Measurements from ENCODE around the gene AUTS2.

Gene AUTS2

DNA sequence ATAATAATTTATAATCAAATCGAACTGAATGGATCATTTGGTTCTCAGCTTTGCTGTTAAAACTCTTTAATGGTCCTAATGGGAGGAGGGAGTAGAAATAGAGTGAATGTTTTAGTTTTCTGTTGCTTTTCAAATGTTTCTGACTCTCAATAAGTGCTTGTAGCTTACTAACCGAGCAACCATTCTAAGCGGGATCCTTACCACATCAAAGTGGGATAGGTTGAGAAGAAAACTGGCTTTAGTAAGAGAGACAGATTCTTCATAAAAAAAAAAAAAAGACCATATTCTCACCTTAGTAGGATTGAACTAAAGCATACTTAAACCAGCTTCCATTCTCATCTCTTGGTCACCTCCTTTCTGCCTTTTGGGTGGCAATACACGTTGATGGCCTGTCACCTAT, 584.2 kb downstream of the AUTS2 start:
- H3K4me1 ChIP-seq (ENCODE audit: insufficient read depth, poor library complexity, severe bottlenecking) = no peaks in the 10 kb centered on the region
- DNase-seq (ENCODE audit: low spot score) = no peak
- no peak overlapping the region for H3K4me3 ChIP-seq (ENCODE audit: severe bottlenecking)
- H3K9me3 ChIP-seq (ENCODE audit: severe bottlenecking) = no peaks in the 10 kb centered on the region
- no peak overlapping the region for H3K27ac ChIP-seq (ENCODE audit: poor library complexity, severe bottlenecking)
- H3K36me3 ChIP-seq (ENCODE audit: low read depth) = no peaks in the 10 kb centered on the region
- no peak for TF ChIP-seq CTCF (IDR thresholded peaks at IDR 0.05; ENCODE audit: poor library complexity, severe bottlenecking)
- H3K27me3 ChIP-seq (ENCODE audit: insufficient read depth, poor library complexity, severe bottlenecking) = no peaks in the 10 kb centered on the region
- ATAC-seq (ENCODE audit: low read depth) = no peak

DNA sequence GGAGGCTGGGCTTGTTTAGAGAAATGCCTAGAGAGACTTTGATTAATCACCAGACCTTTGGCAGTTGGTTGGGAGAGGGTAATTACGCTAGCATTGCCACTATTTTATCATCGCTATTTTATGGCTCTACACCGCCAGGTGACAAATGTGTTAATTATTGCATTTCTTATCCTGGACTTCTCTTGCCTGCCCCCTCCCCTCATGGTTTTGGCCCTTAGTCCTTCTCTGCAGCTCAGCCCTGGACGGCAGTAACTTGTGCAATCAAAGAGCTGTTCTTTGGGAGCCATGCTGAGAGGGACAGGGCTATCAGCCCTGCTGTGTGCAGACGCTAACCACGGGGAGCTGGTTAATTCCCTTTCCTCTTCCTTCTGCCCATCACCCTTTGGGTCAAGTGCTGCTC, 585.0 kb downstream of the AUTS2 start:
- Histone ChIP-seq H3K4me3 (ENCODE audit: severe bottlenecking) (no peak overlapping the region), H3K9me3 (ENCODE audit: severe bottlenecking) (no peaks in the 10 kb centered on the region), H3K27me3 (ENCODE audit: insufficient read depth, poor library complexity, severe bottlenecking) (no peaks in the 10 kb centered on the region), H3K36me3 (ENCODE audit: low read depth) (no peaks in the 10 kb centered on the region), H3K4me1 (ENCODE audit: insufficient read depth, poor library complexity, severe bottlenecking) (no peaks in the 10 kb centered on the region), H3K27ac (ENCODE audit: poor library complexity, severe bottlenecking) (no peak overlapping the region)
- DNase-seq (ENCODE audit: low spot score) (no peak), ATAC-seq (ENCODE audit: low read depth) (no peak)
- no peak for TF ChIP-seq CTCF (IDR thresholded peaks at IDR 0.05; ENCODE audit: poor library complexity, severe bottlenecking)

- DNase-seq (ENCODE audit: low spot score) (no peak), ATAC-seq (ENCODE audit: low read depth) (no peak)
- Histone ChIP-seq H3K27ac (ENCODE audit: poor library complexity, severe bottlenecking) (no peak overlapping the region), H3K36me3 (ENCODE audit: low read depth) (no peaks in the 10 kb centered on the region), H3K4me3 (ENCODE audit: severe bottlenecking) (no peak overlapping the region), H3K4me1 (ENCODE audit: insufficient read depth, poor library complexity, severe bottlenecking) (no peaks in the 10 kb centered on the region), H3K9me3 (ENCODE audit: severe bottlenecking) (peaks cover 2% of the 10 kb centered on the region), H3K27me3 (ENCODE audit: insufficient read depth, poor library complexity, severe bottlenecking) (no peaks in the 10 kb centered on the region)
- TF ChIP-seq CTCF (IDR thresholded peaks at IDR 0.05; ENCODE audit: poor library complexity, severe bottlenecking) = no peak
Measured at GRCh38 chr7:70188901-70189650, 590.8 kb downstream of the AUTS2 start.

DNA sequence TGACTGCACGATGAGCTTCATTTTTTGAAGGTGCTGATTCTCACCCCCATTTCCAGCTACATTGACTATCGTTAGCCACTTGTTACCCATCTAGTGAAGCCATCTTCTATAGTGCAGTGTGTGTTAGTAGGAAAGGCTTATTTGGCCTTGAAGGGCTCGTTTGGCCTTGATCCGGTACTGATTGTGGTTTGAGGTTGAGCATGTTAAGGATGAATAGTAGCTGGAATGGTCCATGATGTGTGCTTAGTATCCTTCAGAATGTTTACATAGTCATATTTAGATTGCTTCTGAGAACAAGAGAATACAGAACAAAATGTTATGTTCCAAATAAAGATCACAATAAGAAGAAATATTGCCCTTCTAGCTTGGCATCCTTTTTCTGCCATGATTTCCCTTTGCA, 591.5 kb downstream of the AUTS2 start:
- peaks cover 2% of the 10 kb centered on the region for H3K9me3 ChIP-seq (ENCODE audit: severe bottlenecking)
- no peaks in the 10 kb centered on the region for H3K4me1 ChIP-seq (ENCODE audit: insufficient read depth, poor library complexity, severe bottlenecking)
- ATAC-seq (ENCODE audit: low read depth) (no peak), DNase-seq (ENCODE audit: low spot score) (no peak)
- no peaks in the 10 kb centered on the region for H3K36me3 ChIP-seq (ENCODE audit: low read depth)
- H3K4me3 ChIP-seq (ENCODE audit: severe bottlenecking) = no peak overlapping the region
- no peak overlapping the region for H3K27ac ChIP-seq (ENCODE audit: poor library complexity, severe bottlenecking)
- H3K27me3 ChIP-seq (ENCODE audit: insufficient read depth, poor library complexity, severe bottlenecking) = no peaks in the 10 kb centered on the region
- no peak for TF ChIP-seq CTCF (IDR thresholded peaks at IDR 0.05; ENCODE audit: poor library complexity, severe bottlenecking)

GRCh38 chr7:70190281-70190680, 592.0 kb downstream of the AUTS2 start:
- no peaks in the 10 kb centered on the region for H3K27me3 ChIP-seq (ENCODE audit: insufficient read depth, poor library complexity, severe bottlenecking)
- no peak overlapping the region for H3K27ac ChIP-seq (ENCODE audit: poor library complexity, severe bottlenecking)
- no peaks in the 10 kb centered on the region for H3K4me1 ChIP-seq (ENCODE audit: insufficient read depth, poor library complexity, severe bottlenecking)
- no peaks in the 10 kb centered on the region for H3K36me3 ChIP-seq (ENCODE audit: low read depth)
- ATAC-seq (ENCODE audit: low read depth) = no peak
- no peak overlapping the region for H3K4me3 ChIP-seq (ENCODE audit: severe bottlenecking)
- TF ChIP-seq CTCF (IDR thresholded peaks at IDR 0.05; ENCODE audit: poor library complexity, severe bottlenecking) = no peak
- H3K9me3 ChIP-seq (ENCODE audit: severe bottlenecking) = peaks cover 2% of the 10 kb centered on the region
- DNase-seq (ENCODE audit: low spot score) = no peak
